SK-N-MC (cell line): Measurements from ENCODE around the gene LIG4.

Source experiments
- EZH2 ChIP-seq: fragments of 200-600 bp; sonication (generic); IDR thresholded peaks from one replicate; pipeline ENCODE4 v1.6.1; 2017; ENCODE audit warnings: antibody characterized with exemption
- FOXP2 ChIP-seq: optimal IDR thresholded peaks from 2 replicates; pipeline ENCODE3; 2011; ENCODE audit warnings: mild to moderate bottlenecking, moderate library complexity; ENCODE audit not compliant: insufficient read depth; ENCODE audit errors: extremely low read length, control extremely low read depth
- POLR2AphosphoS5 ChIP-seq: IDR thresholded peaks from 2 replicates; pipeline ENCODE4 v1.6.1; 2012; ENCODE audit warnings: mild to moderate bottlenecking, low read depth, low read length, borderline replicate concordance

DNA sequence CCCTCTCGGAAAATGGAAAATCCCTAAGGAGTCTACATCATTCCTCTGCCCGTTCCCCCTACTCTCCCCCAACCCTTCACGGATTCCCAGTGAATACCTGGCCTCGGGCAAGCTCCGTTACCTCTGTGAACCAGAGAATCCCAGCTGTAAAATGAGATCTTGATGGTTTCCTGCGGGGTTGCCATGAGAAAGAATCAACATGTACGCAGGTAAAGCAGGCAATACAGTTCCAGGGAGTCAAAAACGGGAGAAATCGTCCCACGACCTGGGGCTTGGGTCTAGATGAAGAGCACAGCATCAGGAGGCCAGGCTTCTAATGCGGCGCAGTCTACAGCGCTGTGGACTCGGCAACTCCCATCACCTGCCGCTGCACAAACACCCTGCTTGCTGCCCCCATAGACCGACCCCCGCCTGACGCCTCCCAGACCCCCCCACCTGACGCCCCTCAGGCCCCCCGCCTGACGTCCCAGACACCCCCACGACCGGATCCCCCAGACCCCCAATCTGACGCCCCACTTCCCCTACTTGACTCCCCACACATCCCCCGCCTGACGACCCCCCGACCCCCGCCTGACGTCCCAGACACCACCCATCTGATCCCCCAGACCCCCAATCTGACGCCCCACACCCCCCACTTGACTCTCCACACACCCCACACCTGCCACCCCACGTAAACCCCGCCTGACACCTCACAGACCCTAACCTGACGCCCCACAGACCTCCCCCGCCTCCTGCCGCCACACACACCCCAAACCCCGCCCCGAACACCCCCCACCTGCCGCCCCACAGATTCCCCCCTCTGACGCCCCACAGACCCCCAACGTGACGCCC, 680 bp downstream of the LIG4 start:
- TF ChIP-seq POLR2AphosphoS5: no peak
- no peak for TF ChIP-seq EZH2
- TF ChIP-seq FOXP2: no peak
